Activated CD8-positive, alpha-beta memory T cell treated with anti-CD3 and anti-CD28 coated beads for 1 hour (primary cell): ENCODE results near the gene CFAP161.
"Not testable (repeated sequence)": the region's sequence is repeated elsewhere in the genome, so short reads cannot be mapped to it uniquely, and the experiment has no call there.

ENCODE experiments used
- DNase-seq, 2 donors: peaks; one replicate each; pipeline ENCODE4 v3.0.0-alpha.2; 2020; ENCODE audit warnings: low read depth in 1 of 2; ENCODE audit errors: extremely low read depth in 1 of 2

CFAP161 gene

GRCh38 chr15:81157195-81157938 lies 23.3 kb downstream of the CFAP161 start:
- DNase-seq, result no peak

GRCh38 chr15:81157939-81158223 lies 23.8 kb downstream of the CFAP161 start:
- DNase-seq, result no peak

- DNase-seq, result not testable (repeated sequence)
Measured at GRCh38 chr15:81158561-81158960, 24.5 kb downstream of the CFAP161 start.

GRCh38 chr15:81160312-81161159 lies 26.5 kb downstream of the CFAP161 start:
- DNase-seq, result no peak

GRCh38 chr15:81161160-81161673 lies 27.1 kb downstream of the CFAP161 start:
- DNase-seq, result no peak

GRCh38 chr15:81161851-81162250 lies 27.8 kb downstream of the CFAP161 start:
- DNase-seq, result no peak

- DNase-seq, result no peak
Measured at GRCh38 chr15:81163961-81164800, 30.1 kb downstream of the CFAP161 start.

GRCh38 chr15:81165535-81165934 lies 31.5 kb downstream of the CFAP161 start:
- DNase-seq, result no peak

GRCh38 chr15:81166636-81167305 lies 32.7 kb downstream of the CFAP161 start:
- DNase-seq, result no peak

GRCh38 chr15:81168131-81168526 lies 34.1 kb downstream of the CFAP161 start:
- no peak for DNase-seq

- no peak for DNase-seq
Measured at GRCh38 chr15:81168644-81169043, 34.6 kb downstream of the CFAP161 start.

GRCh38 chr15:81170511-81170910 lies 36.4 kb downstream of the CFAP161 start:
- DNase-seq, result no peak

- DNase-seq, result no peak
Measured at GRCh38 chr15:81171286-81171685, 37.2 kb downstream of the CFAP161 start.

GRCh38 chr15:81174125-81174791 lies 40.2 kb downstream of the CFAP161 start:
- no peak for DNase-seq

- no peak for DNase-seq
Measured at GRCh38 chr15:81174792-81175327, 40.8 kb downstream of the CFAP161 start.

GRCh38 chr15:81175496-81175895 lies 41.4 kb downstream of the CFAP161 start:
- DNase-seq, result no peak

GRCh38 chr15:81176291-81176893 lies 42.3 kb downstream of the CFAP161 start:
- no peak for DNase-seq

- no peak for DNase-seq
Measured at GRCh38 chr15:81178365-81178764, 44.3 kb downstream of the CFAP161 start.

- no peak for DNase-seq
Measured at GRCh38 chr15:81181220-81181619, 47.1 kb downstream of the CFAP161 start.
